Measurements from ENCODE around the gene XYLB. TPM values are rescaled to one million over a fixed set of nuclear protein-coding genes. Genes with fewer than 3 reads are reported as not detected.

The XYLB gene
- total RNA-seq, 1 donor, result 0.63 TPM

DNA sequence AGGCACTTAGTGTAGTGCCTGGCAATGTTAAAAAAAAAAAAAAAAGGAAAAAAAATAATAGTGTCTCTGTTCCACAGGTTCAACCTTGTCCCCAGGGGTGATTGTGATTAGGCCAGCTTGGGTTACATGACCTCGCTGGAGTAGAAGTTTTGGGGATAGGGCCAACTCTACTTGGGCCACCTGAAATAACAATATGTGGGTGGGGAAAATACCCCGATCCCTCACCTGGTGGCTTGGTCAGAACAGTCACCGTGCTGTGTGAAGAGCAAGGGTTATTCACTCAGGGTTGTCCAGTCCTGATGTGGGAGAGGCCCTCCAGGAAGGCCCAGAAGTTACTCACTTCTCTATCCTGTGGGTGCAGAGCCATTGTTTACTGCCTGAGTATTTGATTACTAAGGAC, 19.5 kb downstream of the XYLB start:
- Histone ChIP-seq H3K4me3 (ENCODE audit: low read length) (no peak overlapping the region), H3K27me3 (ENCODE audit: insufficient read depth, low read length) (no peaks in the 10 kb centered on the region), H3K4me1 (ENCODE audit: insufficient read depth, low read length) (no peaks in the 10 kb centered on the region), H3K9me3 (ENCODE audit: low read depth, low read length) (no peaks in the 10 kb centered on the region)

DNA sequence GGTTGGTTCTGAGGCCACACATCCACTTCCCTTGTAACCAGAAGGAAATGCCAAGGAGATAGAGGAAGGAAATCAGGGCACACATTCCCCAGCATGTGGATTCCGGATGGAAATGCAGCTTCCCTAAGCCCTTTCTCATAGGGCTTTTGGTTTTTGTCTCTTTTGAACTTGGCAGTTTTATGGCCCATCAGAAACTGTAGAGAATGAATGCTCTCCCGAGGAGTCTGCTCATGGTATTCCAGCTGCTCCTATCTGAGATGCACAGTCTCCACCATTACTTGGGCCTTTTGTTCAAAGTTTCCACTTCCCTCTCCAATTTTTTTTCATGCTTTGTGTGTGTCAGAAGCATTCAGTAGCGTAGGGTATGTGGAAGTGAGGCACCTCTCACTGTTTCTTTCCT, 21.2 kb downstream of the XYLB start:
- Histone ChIP-seq H3K4me3 (ENCODE audit: low read length) (no peak overlapping the region), H3K27me3 (ENCODE audit: insufficient read depth, low read length) (no peaks in the 10 kb centered on the region), H3K4me1 (ENCODE audit: insufficient read depth, low read length) (no peaks in the 10 kb centered on the region), H3K9me3 (ENCODE audit: low read depth, low read length) (no peaks in the 10 kb centered on the region)

DNA sequence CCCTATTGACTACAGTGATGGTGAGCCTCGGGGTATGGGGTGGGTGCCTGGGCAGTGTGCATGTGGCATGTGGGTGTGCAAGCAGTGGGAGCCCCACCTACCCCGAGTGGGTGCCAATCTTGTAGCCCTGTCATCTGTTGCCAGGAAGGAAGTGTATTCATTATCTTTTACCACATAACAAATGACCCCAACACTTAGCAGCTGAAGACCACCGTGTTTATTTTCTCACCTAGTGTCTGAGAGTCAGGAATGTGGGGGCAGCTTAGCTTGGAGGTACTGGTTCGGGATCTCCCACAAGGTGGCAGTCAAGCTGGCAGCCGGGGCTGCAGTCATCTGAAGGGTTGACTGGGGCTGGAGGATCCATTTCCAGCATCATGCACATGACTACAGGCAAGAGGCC, 21.7 kb downstream of the XYLB start:
- no peaks in the 10 kb centered on the region for H3K27me3 ChIP-seq (ENCODE audit: insufficient read depth, low read length)
- no peaks in the 10 kb centered on the region for H3K9me3 ChIP-seq (ENCODE audit: low read depth, low read length)
- H3K4me3 ChIP-seq (ENCODE audit: low read length), result no peak overlapping the region
- H3K4me1 ChIP-seq (ENCODE audit: insufficient read depth, low read length), result no peaks in the 10 kb centered on the region

DNA sequence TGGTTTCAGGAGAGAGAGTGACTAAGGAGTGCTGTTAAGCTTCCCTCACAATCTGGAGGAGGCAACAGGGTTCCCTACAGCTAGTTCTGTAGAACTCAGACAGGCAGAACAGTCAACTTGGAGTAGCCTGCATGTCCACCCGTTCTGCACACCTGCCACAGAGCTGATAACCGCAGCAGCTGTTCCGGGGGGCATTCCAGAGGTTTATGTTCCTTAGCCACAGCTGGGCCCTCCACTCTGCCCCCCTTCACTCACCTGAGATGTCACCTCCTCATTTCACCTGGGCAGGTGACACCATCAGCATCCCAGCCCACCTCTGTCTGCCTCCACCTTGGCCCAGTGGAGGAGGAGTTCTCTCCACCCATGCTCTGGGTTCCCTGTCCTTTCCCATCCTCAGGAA, 22.6 kb downstream of the XYLB start:
- Histone ChIP-seq H3K4me1 (ENCODE audit: insufficient read depth, low read length) (peaks cover 7% of the 10 kb centered on the region), H3K27me3 (ENCODE audit: insufficient read depth, low read length) (no peaks in the 10 kb centered on the region), H3K4me3 (ENCODE audit: low read length) (no peak overlapping the region), H3K9me3 (ENCODE audit: low read depth, low read length) (no peaks in the 10 kb centered on the region)

DNA sequence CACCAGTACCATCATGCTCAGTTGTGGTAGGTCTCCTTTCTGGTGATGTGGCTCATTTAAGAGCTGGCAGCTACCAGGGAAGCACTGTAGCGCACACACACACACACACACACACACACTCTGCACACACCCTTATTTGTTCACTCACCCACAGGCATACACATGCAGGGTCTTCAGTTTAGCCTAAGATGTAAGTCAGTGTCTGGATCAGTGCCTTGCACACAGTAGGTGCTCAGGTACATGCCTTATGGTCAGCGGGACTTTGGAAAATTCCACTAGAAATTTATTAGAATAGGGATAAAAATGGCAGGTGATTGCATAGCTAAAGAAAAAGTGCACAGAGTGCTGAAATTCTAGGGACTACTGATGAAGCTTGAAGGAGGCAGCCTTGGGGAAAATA, 23.6 kb downstream of the XYLB start:
- Histone ChIP-seq H3K4me3 (ENCODE audit: low read length) (no peak overlapping the region), H3K4me1 (ENCODE audit: insufficient read depth, low read length) (peaks cover 15% of the 10 kb centered on the region), H3K9me3 (ENCODE audit: low read depth, low read length) (no peaks in the 10 kb centered on the region), H3K27me3 (ENCODE audit: insufficient read depth, low read length) (no peaks in the 10 kb centered on the region)

DNA sequence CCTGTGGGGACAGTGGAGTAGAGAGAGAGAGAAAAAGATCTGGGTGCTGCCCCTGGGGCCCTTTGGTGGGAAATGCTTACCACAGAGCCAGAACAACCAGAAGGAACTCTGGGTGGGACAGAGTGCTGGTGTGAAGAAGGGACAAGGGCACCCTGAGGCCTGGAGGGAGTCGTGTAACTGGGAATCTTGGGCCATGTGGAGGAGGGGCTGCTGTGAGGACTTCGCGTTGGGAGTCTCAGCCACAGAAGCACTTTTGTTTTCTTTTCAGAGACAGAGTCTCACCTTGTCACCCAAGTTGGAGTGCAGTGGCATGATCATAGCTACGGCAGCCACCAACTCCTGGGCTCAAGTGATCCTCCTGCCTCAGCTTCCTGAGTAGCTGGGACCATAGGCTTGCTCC, 24.3 kb downstream of the XYLB start:
- Histone ChIP-seq H3K9me3 (ENCODE audit: low read depth, low read length) (no peaks in the 10 kb centered on the region), H3K4me3 (ENCODE audit: low read length) (no peak overlapping the region), H3K4me1 (ENCODE audit: insufficient read depth, low read length) (peaks cover 15% of the 10 kb centered on the region), H3K27me3 (ENCODE audit: insufficient read depth, low read length) (no peaks in the 10 kb centered on the region)

DNA sequence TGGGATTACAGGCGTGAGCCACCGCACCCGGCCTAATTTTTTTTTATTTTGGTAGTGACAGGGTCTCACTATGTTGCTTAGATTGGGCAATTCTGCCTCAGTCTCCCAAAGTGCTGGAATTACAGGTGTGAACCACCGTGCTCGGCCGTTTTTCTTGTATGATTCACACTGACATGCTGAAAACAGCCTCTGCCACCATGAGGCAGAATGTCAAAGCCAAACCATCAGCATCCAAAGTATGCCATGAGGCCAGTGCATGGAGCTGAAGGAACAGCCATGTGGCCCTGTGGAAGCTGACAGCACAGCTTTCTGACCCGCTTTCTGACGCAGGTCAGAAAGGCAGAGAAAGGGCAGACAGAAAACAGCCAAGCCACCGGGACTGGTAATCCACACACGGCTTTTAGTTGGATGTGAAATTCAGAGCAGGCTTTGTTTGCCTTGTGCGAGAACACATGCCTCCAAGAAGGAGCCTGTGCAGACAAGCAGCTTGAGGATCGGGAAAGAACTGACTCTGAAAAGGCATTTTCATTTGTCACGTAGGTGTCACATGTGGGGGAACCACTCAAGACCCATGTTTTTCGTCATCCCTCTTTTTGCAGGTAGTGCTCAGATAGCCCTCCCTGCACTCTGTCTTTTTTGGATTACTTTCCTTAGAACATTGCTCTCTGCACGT, 25.1 kb downstream of the XYLB start:
- Histone ChIP-seq H3K4me1 (ENCODE audit: insufficient read depth, low read length) (peaks cover 15% of the 10 kb centered on the region), H3K9me3 (ENCODE audit: low read depth, low read length) (no peaks in the 10 kb centered on the region), H3K27me3 (ENCODE audit: insufficient read depth, low read length) (no peaks in the 10 kb centered on the region), H3K4me3 (ENCODE audit: low read length) (no peak overlapping the region)

DNA sequence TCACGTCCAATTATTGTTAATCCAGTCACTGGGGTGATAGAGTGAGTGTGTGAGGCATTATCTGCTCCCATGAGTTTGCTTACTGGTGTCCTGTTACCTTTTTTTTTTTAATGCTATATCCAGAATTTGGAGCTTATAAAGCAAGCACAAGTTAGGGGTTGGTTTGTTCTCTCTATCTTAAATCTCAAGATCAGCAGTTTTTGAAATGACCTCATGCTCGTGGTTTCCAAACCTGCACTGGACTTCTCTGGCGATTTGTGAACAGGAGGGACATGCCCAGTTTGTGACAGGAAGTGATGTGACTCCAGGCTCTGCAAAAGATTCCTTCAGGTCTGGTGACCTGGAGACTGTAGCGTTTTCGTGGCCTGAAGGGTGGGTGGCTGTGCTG, 25.6 kb downstream of the XYLB start:
- Histone ChIP-seq H3K27me3 (ENCODE audit: insufficient read depth, low read length) (no peaks in the 10 kb centered on the region), H3K4me3 (ENCODE audit: low read length) (no peak overlapping the region), H3K9me3 (ENCODE audit: low read depth, low read length) (no peaks in the 10 kb centered on the region), H3K4me1 (ENCODE audit: insufficient read depth, low read length) (peaks cover 15% of the 10 kb centered on the region)

DNA sequence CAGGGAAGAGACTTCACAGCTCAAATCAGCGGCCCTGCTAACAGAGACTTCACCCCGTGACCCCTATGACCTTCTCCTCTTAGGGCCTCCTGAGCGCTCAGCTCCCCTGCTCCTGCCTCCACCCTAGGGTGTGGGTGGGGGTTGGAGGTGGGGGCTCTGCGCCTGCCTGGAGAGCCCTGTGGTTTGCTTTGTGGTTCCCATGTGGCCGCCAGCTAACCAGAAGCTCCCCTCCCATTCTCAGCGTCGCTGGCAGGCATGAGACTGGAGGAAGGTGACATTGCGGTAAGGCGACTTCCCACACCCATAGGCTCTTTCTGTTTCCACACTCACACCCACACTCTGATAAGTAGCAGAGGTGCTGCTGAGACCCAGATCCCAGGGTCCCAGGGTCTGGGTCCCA, 27.6 kb downstream of the XYLB start:
- H3K27me3 ChIP-seq (ENCODE audit: insufficient read depth, low read length), result no peaks in the 10 kb centered on the region
- peaks cover 15% of the 10 kb centered on the region for H3K4me1 ChIP-seq (ENCODE audit: insufficient read depth, low read length)
- H3K4me3 ChIP-seq (ENCODE audit: low read length), result no peak overlapping the region
- H3K9me3 ChIP-seq (ENCODE audit: low read depth, low read length), result no peaks in the 10 kb centered on the region

DNA sequence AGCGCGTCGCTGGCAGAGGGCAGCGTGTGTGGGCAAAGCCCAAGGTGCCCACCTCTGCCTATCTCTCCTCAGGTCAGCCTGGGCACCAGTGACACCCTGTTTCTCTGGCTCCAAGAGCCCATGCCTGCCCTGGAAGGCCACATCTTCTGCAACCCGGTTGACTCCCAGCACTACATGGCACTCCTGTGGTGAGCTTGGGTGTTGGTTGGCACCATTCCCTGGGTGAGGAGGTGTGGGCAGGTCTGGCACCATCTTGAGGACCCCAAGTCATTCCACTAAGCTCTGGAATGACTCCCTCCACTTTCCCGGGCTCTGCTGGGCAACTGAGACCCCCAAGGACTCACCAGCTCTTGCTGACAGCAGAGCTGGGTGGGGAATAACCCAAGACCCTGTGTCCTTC, 28.5 kb downstream of the XYLB start:
- no peak overlapping the region for H3K4me3 ChIP-seq (ENCODE audit: low read length)
- peaks cover 15% of the 10 kb centered on the region for H3K4me1 ChIP-seq (ENCODE audit: insufficient read depth, low read length)
- H3K9me3 ChIP-seq (ENCODE audit: low read depth, low read length), result no peaks in the 10 kb centered on the region
- no peaks in the 10 kb centered on the region for H3K27me3 ChIP-seq (ENCODE audit: insufficient read depth, low read length)

DNA sequence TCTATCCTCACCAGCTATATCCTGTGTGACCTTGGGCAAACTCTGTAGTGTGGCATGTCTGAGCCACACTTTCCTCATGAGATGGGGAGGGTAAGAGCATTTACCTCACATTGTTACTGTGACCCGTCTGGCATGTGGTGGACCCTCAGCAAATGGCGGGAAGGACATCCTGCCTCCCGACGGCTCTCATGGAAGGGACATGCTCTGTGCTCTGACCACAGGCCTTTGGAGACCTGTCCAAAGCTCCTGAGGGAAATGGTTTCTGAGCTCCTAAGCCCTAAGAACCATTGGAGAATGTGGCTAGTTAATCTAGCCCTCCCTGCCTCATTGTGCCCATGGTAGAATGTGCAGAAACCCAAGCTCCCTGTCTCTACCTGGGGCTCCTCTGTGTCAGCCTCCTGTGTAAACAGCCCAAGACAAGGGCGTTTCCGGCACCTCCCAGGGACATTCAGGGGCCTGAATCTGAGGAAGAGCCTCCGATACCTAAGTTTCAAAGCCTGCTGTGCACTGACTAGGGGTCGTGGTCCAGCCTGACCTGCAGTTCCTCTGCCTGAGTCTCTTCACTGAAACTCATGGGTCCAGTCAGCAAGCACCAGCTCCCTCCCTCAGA, 29.0 kb downstream of the XYLB start:
- H3K27me3 ChIP-seq (ENCODE audit: insufficient read depth, low read length), result no peaks in the 10 kb centered on the region
- no peaks in the 10 kb centered on the region for H3K9me3 ChIP-seq (ENCODE audit: low read depth, low read length)
- H3K4me3 ChIP-seq (ENCODE audit: low read length), result no peak overlapping the region
- H3K4me1 ChIP-seq (ENCODE audit: insufficient read depth, low read length), result peaks cover 15% of the 10 kb centered on the region

DNA sequence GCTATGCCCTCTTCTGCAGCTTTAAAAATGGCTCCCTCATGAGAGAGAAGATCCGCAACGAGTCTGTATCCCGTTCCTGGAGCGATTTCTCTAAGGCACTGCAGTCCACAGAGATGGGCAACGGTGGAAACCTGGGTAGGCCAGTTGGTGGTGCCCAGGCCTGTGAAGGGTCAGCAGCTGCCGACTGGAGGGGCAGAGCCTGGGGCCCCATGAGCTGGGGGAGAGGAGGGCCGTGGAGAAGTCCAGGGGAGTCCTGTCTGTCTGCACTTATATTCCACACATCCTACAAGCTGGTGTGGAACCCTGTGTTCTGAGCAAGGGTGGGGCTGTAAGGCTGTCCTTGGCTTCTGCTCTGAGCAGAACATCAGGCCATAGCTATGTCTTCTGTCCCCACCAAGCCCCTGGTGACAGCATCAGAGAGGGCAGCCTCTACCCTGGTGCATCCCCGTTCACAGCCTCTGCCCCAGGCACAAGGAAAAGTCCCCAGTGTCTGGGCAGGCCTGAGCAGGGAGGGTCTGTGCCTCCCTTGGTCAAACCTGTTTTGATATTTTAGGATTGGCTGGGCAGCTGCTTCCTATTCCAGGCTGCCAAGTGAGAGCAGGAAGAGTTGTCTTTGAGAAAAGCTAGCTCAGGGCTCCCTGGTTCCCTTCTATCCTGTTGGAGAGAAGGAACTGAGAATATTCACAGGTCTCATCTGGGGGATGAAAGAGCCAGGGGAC, 29.7 kb downstream of the XYLB start:
- no peak overlapping the region for H3K4me3 ChIP-seq (ENCODE audit: low read length)

DNA sequence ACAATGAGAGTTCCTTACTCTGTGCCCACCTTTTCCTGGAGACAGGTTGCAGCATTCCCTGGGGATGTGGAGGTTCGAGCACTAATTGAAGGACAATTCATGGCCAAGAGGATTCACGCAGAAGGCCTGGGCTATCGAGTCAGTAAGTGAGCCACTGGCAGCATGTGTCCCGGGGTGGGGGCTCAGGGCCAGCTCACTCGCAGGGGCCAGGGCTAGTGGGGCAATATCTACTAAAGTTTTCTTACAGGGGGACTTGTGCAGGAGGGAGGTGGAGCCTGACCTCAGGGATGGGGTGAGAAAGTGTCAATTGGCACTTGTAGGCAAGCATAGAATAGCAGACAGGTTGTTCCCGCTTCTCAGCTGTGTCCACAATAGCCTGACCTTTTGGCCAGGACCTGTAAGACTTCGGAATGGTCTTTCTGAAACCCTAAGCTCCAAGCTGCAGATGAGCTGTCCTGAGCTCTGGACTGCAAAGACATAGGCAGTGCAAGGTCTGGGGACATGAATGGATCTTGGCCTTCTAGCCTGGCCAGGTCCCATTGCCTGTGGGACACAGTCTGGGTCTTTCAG, 32.7 kb downstream of the XYLB start:
- no peak overlapping the region for H3K4me3 ChIP-seq (ENCODE audit: low read length)
- no peaks in the 10 kb centered on the region for H3K27me3 ChIP-seq (ENCODE audit: insufficient read depth, low read length)
- H3K4me1 ChIP-seq (ENCODE audit: insufficient read depth, low read length), result peaks cover 6% of the 10 kb centered on the region
- no peaks in the 10 kb centered on the region for H3K9me3 ChIP-seq (ENCODE audit: low read depth, low read length)

More for the DNA sequence above, 29.7 kb downstream of the XYLB start:
- Histone ChIP-seq H3K27me3 (ENCODE audit: insufficient read depth, low read length) (no peaks in the 10 kb centered on the region), H3K9me3 (ENCODE audit: low read depth, low read length) (no peaks in the 10 kb centered on the region), H3K4me1 (ENCODE audit: insufficient read depth, low read length) (peaks cover 15% of the 10 kb centered on the region)

DNA sequence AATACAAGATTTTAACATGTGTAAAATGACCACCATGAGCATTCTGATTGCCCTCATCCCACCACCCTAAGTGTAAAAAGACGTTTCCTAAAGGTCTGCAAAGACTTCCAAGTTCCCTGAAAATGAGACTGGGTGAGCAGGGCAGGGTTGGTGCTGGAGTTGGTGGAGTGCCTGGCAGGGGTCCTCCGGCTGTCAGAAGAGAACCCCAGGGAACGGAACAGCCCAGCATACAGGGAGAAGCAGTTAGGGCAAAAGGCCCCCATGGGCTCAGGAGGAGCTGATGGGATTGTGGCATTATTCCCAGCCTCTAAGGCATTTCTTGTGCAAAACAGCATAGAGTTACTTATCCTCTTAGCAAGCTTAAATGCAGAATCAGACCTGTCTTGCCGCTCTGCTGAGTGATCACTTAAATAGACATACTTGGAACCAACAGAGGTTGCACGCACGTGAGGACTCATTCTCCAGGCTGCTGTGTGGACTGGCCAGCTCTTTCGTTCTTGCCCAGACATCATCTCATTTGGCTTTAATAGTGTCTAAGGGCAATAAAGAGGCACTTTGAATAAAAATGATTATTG, 36.0 kb downstream of the XYLB start:
- no peaks in the 10 kb centered on the region for H3K4me1 ChIP-seq (ENCODE audit: insufficient read depth, low read length)
- no peaks in the 10 kb centered on the region for H3K9me3 ChIP-seq (ENCODE audit: low read depth, low read length)
- H3K27me3 ChIP-seq (ENCODE audit: insufficient read depth, low read length), result no peaks in the 10 kb centered on the region
- no peak overlapping the region for H3K4me3 ChIP-seq (ENCODE audit: low read length)

DNA sequence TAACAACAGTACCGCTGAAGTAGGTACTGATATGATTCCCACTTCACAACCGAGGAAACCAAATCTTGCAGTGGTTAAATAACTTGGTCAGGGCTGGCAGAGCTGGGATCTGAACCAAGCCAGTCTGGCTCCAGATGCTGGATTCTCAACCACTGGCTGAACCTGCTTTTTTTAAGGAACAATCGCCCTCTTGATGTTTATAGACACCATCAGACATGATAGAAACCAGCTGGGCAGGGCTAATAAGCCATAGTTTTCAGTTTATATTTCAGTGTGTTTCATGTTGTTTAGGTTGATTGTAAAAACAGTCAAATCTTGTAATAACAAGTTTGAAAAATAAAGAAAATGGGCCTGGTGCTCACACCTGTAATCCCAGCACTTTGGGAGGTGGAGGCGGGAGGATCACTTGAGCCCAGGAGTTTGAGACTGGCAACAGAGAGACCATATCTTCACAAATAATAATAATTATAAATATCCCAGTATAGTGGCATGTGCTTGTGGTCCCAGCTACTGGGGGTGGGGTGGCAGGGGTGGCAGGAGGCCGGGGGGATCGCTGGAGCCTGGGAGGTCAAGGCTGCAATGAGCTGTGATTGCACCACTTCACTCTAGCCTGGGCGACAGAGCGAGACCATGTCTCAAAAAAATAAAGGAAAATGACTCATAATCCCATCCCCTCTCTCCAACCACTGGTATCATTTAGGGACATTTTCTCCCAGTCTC, 36.7 kb downstream of the XYLB start:
- Histone ChIP-seq H3K4me1 (ENCODE audit: insufficient read depth, low read length) (no peaks in the 10 kb centered on the region), H3K27me3 (ENCODE audit: insufficient read depth, low read length) (no peaks in the 10 kb centered on the region), H3K4me3 (ENCODE audit: low read length) (no peak overlapping the region), H3K9me3 (ENCODE audit: low read depth, low read length) (no peaks in the 10 kb centered on the region)
